Measurements from ENCODE around the gene KIAA0753. TPM values are rescaled to one million over a fixed set of nuclear protein-coding genes. Genes with fewer than 3 reads are reported as not detected.

KIAA0753 gene
- total RNA-seq, 1 experiment from 2014 or later, result 18.3 TPM

DNA sequence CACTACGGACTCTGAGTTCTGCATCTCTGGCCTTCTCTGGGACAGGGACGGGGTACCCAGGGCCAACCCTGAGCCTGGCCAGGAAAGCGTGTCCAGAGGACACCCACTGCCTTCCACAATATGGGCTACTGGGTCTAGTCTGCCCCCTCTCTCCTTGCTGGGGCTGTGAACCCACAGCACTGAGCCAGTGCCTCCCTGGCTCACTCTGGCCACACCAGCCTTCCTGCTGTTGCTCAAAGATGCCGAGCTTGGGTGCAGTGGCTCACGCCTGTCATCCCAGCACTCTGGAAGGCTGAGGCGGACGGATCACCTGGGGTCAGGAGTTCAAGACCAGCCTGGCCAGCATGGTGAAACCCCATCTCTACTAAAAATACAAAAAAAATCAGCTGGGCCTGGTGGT lies 108.9 kb downstream of the KIAA0753 start:
- H3K9me2 ChIP-seq (ENCODE audit: insufficient read depth), result no peaks in the 10 kb centered on the region
- no peaks in the 10 kb centered on the region for H3K9me3 ChIP-seq (ENCODE audit: control insufficient read depth in 1 of 2, insufficient read depth in 1 of 2, low read depth in 1 of 2, low read length in 2 of 2)
- ChIA-PET RAD21 (ENCODE audit: low non-redundant PET in 1 of 2, low total read pairs in 2 of 2, uncharacterized antibody in 2 of 2, unreplicated experiment in 2 of 2) (no interaction called here), CTCF (no interaction called here), POLR2A (no interaction called here)
- H3K36me3 ChIP-seq (ENCODE audit: control insufficient read depth in 1 of 2, insufficient read depth in 2 of 2, low read length in 2 of 2), result no peaks in the 10 kb centered on the region
- DNase-seq (ENCODE audit: low read depth, low spot score) (no peak), ATAC-seq (no peak)
- TF ChIP-seq FOSL1 (IDR thresholded peaks at IDR 0.05; ENCODE audit: low read depth), result no peak
- TF ChIP-seq EGR1 (IDR thresholded peaks at IDR 0.05; ENCODE audit: low read depth), result no peak
- TF ChIP-seq, protein P1, sequence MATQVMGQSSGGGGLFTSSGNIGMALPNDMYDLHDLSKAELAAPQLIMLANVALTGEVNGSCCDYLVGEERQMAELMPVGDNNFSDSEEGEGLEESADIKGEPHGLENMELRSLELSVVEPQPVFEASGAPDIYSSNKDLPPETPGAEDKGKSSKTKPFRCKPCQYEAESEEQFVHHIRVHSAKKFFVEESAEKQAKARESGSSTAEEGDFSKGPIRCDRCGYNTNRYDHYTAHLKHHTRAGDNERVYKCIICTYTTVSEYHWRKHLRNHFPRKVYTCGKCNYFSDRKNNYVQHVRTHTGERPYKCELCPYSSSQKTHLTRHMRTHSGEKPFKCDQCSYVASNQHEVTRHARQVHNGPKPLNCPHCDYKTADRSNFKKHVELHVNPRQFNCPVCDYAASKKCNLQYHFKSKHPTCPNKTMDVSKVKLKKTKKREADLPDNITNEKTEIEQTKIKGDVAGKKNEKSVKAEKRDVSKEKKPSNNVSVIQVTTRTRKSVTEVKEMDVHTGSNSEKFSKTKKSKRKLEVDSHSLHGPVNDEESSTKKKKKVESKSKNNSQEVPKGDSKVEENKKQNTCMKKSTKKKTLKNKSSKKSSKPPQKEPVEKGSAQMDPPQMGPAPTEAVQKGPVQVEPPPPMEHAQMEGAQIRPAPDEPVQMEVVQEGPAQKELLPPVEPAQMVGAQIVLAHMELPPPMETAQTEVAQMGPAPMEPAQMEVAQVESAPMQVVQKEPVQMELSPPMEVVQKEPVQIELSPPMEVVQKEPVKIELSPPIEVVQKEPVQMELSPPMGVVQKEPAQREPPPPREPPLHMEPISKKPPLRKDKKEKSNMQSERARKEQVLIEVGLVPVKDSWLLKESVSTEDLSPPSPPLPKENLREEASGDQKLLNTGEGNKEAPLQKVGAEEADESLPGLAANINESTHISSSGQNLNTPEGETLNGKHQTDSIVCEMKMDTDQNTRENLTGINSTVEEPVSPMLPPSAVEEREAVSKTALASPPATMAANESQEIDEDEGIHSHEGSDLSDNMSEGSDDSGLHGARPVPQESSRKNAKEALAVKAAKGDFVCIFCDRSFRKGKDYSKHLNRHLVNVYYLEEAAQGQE (IDR thresholded peaks at IDR 0.05; ENCODE audit: low read depth), result no peak
- no peak for TF ChIP-seq CBX3 (IDR thresholded peaks at IDR 0.05; ENCODE audit: low read depth)
- TF ChIP-seq YY1 (IDR thresholded peaks at IDR 0.05; ENCODE audit: extremely low read depth, insufficient replicate concordance, low read depth, low read length), result no peak
- TF ChIP-seq, protein P2, sequence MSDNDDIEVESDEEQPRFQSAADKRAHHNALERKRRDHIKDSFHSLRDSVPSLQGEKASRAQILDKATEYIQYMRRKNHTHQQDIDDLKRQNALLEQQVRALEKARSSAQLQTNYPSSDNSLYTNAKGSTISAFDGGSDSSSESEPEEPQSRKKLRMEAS (IDR thresholded peaks at IDR 0.05), result no peak
- TF ChIP-seq JUND (IDR thresholded peaks at IDR 0.05), result no peak
- TF ChIP-seq SIN3A (IDR thresholded peaks at IDR 0.05; ENCODE audit: low read depth), result no peak
- no peak for TF ChIP-seq EZH2 (IDR thresholded peaks at IDR 0.05)
- no peak for TF ChIP-seq TCF7L2 (IDR thresholded peaks at IDR 0.05; ENCODE audit: borderline replicate concordance, extremely low read depth, insufficient read depth, insufficient read length)
- TF ChIP-seq, protein P3, sequence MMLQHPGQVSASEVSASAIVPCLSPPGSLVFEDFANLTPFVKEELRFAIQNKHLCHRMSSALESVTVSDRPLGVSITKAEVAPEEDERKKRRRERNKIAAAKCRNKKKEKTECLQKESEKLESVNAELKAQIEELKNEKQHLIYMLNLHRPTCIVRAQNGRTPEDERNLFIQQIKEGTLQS (IDR thresholded peaks at IDR 0.05), result no peak
- TF ChIP-seq POLR2AphosphoS5 (IDR thresholded peaks at IDR 0.05; ENCODE audit: low read depth, low read length), result no peak
- TF ChIP-seq, protein P4, sequence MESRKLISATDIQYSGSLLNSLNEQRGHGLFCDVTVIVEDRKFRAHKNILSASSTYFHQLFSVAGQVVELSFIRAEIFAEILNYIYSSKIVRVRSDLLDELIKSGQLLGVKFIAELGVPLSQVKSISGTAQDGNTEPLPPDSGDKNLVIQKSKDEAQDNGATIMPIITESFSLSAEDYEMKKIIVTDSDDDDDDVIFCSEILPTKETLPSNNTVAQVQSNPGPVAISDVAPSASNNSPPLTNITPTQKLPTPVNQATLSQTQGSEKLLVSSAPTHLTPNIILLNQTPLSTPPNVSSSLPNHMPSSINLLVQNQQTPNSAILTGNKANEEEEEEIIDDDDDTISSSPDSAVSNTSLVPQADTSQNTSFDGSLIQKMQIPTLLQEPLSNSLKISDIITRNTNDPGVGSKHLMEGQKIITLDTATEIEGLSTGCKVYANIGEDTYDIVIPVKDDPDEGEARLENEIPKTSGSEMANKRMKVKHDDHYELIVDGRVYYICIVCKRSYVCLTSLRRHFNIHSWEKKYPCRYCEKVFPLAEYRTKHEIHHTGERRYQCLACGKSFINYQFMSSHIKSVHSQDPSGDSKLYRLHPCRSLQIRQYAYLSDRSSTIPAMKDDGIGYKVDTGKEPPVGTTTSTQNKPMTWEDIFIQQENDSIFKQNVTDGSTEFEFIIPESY (IDR thresholded peaks at IDR 0.05; ENCODE audit: extremely low read depth, insufficient replicate concordance, low read length), result no peak
- intact Hi-C loops (cut with micrococcal nuclease), result no loop called here
- H3K9ac ChIP-seq (ENCODE audit: low read length), result no peak overlapping the region
- no peak overlapping the region for H3K4me2 ChIP-seq (ENCODE audit: low read length)
- H3K27me3 ChIP-seq (ENCODE audit: insufficient read depth, low read length), result no peaks in the 10 kb centered on the region
- peaks cover 0 to 11% of the 10 kb centered on the region in 2 experiments; a peak in 2 of 4 replicates for H3K4me1 ChIP-seq (ENCODE audit: control insufficient read depth in 1 of 2, insufficient read depth in 2 of 2, low read length in 2 of 2)
- no peak overlapping the region for H2AFZ ChIP-seq (ENCODE audit: low read depth, low read length, poor library complexity, severe bottlenecking)
- H3K4me3 ChIP-seq (replicated peaks in 1 of 2; ENCODE audit: low read depth in 1 of 2, low read length in 2 of 2), result no peak overlapping the region
- no peaks in the 10 kb centered on the region for H3K79me2 ChIP-seq (ENCODE audit: insufficient read depth, low read length)
- no peaks in the 10 kb centered on the region for H4K20me1 ChIP-seq (ENCODE audit: insufficient read depth)
- no TSS peak for BruUV-seq (replicated peaks)
- no peak overlapping the region for H3K27ac ChIP-seq (ENCODE audit: low read depth, low read length)
